Globus pallidus (tissue), 1 donor: ENCODE data around the gene MTFMT.
A peak's percentile ranks its signal among the peaks of the same experiment; 100 is the strongest.

Experiments
- DNase-seq: peaks from one replicate; pipeline ENCODE4 v3.0.0-alpha.2; 2015; ENCODE audit warnings: low spot score

The MTFMT gene

GRCh38 chr15:64987136-64987535, 42.3 kb downstream of the MTFMT start:
- DNase-seq: no peak

- DNase-seq: no peak
These were observed 43.9 kb downstream of the MTFMT start for GRCh38 chr15:64985366-64986033.

GRCh38 chr15:64982472-64982871, 47.0 kb downstream of the MTFMT start:
- no peak for DNase-seq

GRCh38 chr15:64981812-64982431, 47.5 kb downstream of the MTFMT start:
- no peak for DNase-seq

- DNase-seq: peak; percentile 52
These were observed 50.2 kb downstream of the MTFMT start for GRCh38 chr15:64979252-64979710.

GRCh38 chr15:64975390-64975789, 54.0 kb downstream of the MTFMT start:
- DNase-seq: no peak

GRCh38 chr15:64970698-64971097, 58.7 kb downstream of the MTFMT start:
- DNase-seq: no peak

- DNase-seq: no peak
These were observed 60.0 kb downstream of the MTFMT start for GRCh38 chr15:64969401-64969800.

- DNase-seq: no peak
These were observed 68.4 kb downstream of the MTFMT start for GRCh38 chr15:64961013-64961412.

- DNase-seq: no peak
These were observed 69.3 kb downstream of the MTFMT start for GRCh38 chr15:64960153-64960552.

GRCh38 chr15:64959128-64959527, 70.3 kb downstream of the MTFMT start:
- DNase-seq: no peak

- no peak for DNase-seq
These were observed 75.0 kb downstream of the MTFMT start for GRCh38 chr15:64954395-64954794.

GRCh38 chr15:64951777-64952418, 77.5 kb downstream of the MTFMT start:
- no peak for DNase-seq
